Erythroblast (primary cell): Measurements from ENCODE around the gene FIP1L1.

Experiments used
- GATA1 ChIP-seq: IDR thresholded peaks from 2 replicates; pipeline ENCODE4 v1.6.1; 2011; ENCODE audit warnings: low read depth, mild to moderate bottlenecking, control low read depth, low read length, moderate library complexity
- POLR2A ChIP-seq: IDR thresholded peaks from 2 replicates; pipeline ENCODE4 v1.6.1; 2011; ENCODE audit warnings: mild to moderate bottlenecking, low read length

DNA sequence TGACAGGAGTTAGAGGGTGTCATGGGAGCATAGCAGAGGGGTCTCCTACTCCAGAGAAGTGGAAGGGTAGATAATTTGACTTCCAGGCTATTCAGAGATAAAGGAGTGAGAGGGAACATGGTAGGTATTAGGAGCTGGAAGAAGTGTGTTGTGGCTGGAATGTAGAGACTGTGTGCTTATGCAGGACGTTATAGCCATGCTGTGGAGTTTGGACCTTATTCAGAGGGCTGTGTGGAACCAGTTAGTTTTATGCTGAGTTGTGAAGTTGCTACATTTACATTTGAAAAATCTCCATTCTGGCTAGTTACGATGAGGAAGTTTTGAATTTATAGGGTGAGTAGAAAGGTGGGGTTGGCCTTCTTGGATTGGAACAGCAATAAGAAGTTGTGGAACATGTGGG, 67.5 kb downstream of the FIP1L1 start:
- TF ChIP-seq POLR2A (no peak), GATA1 (no peak)
